Upper lobe of left lung (tissue), 6 donors: ENCODE results near the gene LGALS3. TPM values are rescaled to one million over a fixed set of nuclear protein-coding genes. Genes with fewer than 3 reads are reported as not detected.
A peak's percentile ranks its signal among the peaks of the same experiment; 100 is the strongest.

ENCODE experiments used
- ATAC-seq, 2 donors: fragments of 200-7000 bp; cut with Tn5 transposase; one replicate each; pipeline ENCODE4 v1.9.1; 2022; ENCODE audit warnings: mild to moderate bottlenecking in 2 of 2, moderate library complexity in 2 of 2; ENCODE audit not compliant: low FRiP score in 2 of 2
- DNase-seq, 2 donors: peaks; one replicate each; pipeline ENCODE4 v3.0.0-alpha.2; 2019 to 2020
- H3K27ac ChIP-seq, 4 donors: fragments of 200-600 bp; sonication (generic); one replicate each; pipeline ENCODE4 v1.5.1; 2016 to 2019
- H3K27me3 ChIP-seq, 4 donors: fragments of 200-600 bp; sonication (generic); one replicate each; pipeline ENCODE4 v1.5.1; 2017 to 2019
- H3K36me3 ChIP-seq, 4 donors: fragments of 200-600 bp; sonication (generic); one replicate each; pipeline ENCODE4 v1.5.1; 2016 to 2019
- H3K4me1 ChIP-seq, 4 donors: fragments of 200-600 bp; sonication (generic); one replicate each; pipeline ENCODE4 v1.5.1; 2018 to 2019
- H3K4me3 ChIP-seq, 4 donors: fragments of 200-600 bp; sonication (generic); one replicate each; pipeline ENCODE4 v1.5.1; 2017 to 2019; ENCODE audit warnings: mild to moderate bottlenecking in 2 of 4, moderate library complexity in 1 of 4
- H3K9me3 ChIP-seq, 4 donors: fragments of 200-600 bp; sonication (generic); one replicate each; pipeline ENCODE4 v1.5.1; 2018 to 2019
- EP300 ChIP-seq, 4 donors: sonication (generic); formaldehyde crosslinking; IDR thresholded peaks; one replicate each; pipeline ENCODE4 v1.5.1; 2017; ENCODE audit warnings: antibody characterized with exemption in 4 of 4, control low read depth in 2 of 4
- POLR2A ChIP-seq, 4 donors: fragments of 450-650 bp; IDR thresholded peaks; one replicate each; pipeline ENCODE4 v1.5.1; 2016 to 2017; ENCODE audit warnings: antibody characterized with exemption in 4 of 4, mild to moderate bottlenecking in 2 of 4
- POLR2AphosphoS5 ChIP-seq, 2 donors: sonication (generic); formaldehyde crosslinking; IDR thresholded peaks; one replicate each; pipeline ENCODE4 v1.5.1; 2017; ENCODE audit warnings: antibody characterized with exemption in 2 of 2
- WGBS, 2 donors: methylation state at CpG; one replicate each; pipeline ENCODE4 v1.1.5; 2017 to 2018; 5-methylcytosine and 5-hydroxymethylcytosine counted together
- total RNA-seq, 6 donors: library from RNA; depleted of rRNA in 4 of 6; stranded (reverse); fragments of >200 nt in 4 of 6; gene quantifications; one replicate each; pipeline versions ENCODE4 v1.1.0 to v1.2.1, GENCODE V29; 2016 to 2021
- TF ChIP-seq, protein P1 (sequence below), 6 experiments: fragments of 450-650 bp in 4 of 6; fragments of 200-600 bp in 2 of 6; sonication (generic) in 2 of 6; IDR thresholded peaks; one replicate each; pipeline ENCODE4 v1.5.1; 2016 to 2019; ENCODE audit warnings: antibody characterized with exemption in 6 of 6
- donor health status: DM: no; HTN: no; CAD: no; lungs with moderate emphysema.
- donor health status: DM: no; HTN: yes; CAD: no; lungs with severe emphysema.

Gene LGALS3
- total RNA-seq, 6 donors from 2014 or later, result 205 to 710 (median 440) TPM

DNA sequence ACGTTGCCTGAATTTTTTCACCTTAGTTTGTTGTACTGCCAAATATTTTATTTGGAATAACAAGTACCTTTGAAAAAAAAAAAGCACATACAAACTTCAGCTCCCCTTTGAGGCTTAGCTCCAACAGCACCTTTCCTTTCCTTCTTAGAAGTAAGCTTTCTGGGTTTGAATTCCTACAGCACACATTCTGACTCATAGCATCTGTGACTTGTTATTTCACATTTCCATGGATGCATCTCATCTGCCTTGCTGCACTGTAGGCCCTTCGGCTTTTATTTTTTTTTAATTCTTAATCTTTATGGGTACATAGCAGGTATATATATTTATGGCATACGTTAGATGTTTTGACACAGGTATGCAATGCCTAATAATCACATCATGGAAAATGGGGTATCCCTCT, 7.2 kb downstream of the LGALS3 start:
- TF ChIP-seq EP300 (IDR thresholded peaks at IDR 0.05) (no peak), POLR2A (IDR thresholded peaks at IDR 0.05) (no peak), POLR2AphosphoS5 (IDR thresholded peaks at IDR 0.05) (no peak)
- TF ChIP-seq, protein P1, sequence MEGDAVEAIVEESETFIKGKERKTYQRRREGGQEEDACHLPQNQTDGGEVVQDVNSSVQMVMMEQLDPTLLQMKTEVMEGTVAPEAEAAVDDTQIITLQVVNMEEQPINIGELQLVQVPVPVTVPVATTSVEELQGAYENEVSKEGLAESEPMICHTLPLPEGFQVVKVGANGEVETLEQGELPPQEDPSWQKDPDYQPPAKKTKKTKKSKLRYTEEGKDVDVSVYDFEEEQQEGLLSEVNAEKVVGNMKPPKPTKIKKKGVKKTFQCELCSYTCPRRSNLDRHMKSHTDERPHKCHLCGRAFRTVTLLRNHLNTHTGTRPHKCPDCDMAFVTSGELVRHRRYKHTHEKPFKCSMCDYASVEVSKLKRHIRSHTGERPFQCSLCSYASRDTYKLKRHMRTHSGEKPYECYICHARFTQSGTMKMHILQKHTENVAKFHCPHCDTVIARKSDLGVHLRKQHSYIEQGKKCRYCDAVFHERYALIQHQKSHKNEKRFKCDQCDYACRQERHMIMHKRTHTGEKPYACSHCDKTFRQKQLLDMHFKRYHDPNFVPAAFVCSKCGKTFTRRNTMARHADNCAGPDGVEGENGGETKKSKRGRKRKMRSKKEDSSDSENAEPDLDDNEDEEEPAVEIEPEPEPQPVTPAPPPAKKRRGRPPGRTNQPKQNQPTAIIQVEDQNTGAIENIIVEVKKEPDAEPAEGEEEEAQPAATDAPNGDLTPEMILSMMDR (IDR thresholded peaks at IDR 0.05), result no peak
- Histone ChIP-seq H3K9me3 (no peaks in the 10 kb centered on the region), H3K4me1 (peaks cover 20 to 71% (median 52%) of the 10 kb centered on the region in 4 donors), H3K27ac (no peak overlapping the region), H3K27me3 (no peaks in the 10 kb centered on the region), H3K4me3 (no peak overlapping the region), H3K36me3 (peaks cover 25 to 32% (median 31%) of the 10 kb centered on the region in 4 donors)
- DNase-seq, result no peak
- no peak for ATAC-seq
- 86 to 89% methylated on average over 3 of the region's 3 CpGs for WGBS, 2 donors

DNA sequence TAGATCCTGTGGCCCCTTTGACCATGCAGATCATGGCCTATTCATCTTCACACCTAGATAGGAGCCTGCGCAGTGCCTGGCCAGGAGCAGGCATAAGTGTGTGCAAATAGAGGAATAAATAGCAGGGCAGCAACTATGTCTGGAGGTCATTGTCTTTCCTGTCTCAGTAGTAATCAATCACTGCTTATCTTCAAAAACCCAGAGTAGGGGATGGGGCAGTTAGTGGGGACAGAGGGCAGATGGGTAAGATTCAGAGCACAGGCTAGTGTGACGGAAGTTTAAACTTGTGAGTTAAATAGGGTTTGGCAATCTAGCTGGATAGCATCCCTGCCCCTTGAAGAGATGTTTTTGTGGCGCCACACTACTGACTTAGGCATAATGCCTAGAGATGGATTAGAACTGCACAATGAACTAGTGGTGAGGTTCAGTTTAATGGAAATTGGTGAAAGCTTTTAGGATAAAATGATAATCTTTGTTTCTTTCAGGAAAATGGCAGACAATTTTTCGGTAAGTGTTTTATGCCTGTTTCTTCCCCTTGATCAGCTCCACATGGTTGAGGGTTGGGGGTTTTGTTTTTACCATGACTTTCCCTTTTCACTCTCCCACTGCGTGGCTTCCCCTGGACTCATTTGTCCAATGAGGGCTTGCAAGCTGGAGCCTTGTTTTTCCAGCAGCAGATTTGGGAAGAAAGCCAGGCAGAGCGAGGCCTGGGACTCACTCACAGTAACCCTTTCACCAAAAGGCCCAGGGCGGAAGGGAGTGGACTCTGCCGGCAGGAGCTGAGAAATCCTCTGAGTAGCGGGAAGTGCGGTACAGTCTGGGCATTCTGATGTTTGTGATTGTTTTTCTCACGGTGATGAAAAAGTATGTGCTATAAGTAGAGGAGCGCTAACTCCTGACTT, 8.1 kb downstream of the LGALS3 start:
- Histone ChIP-seq H3K4me3 (no peak overlapping the region), H3K27me3 (no peaks in the 10 kb centered on the region), H3K27ac (peak overlapping the region; percentile 10 to 55 (median 34)), H3K4me1 (peaks cover 16 to 62% (median 43%) of the 10 kb centered on the region in 4 donors), H3K9me3 (no peaks in the 10 kb centered on the region), H3K36me3 (peaks cover 34 to 41% (median 37%) of the 10 kb centered on the region in 4 donors)
- ATAC-seq (peak in 1 of 2 donors; percentile 74), DNase-seq (no peak)
- WGBS, 2 donors, result 65 to 69% methylated on average over 12 of the region's 12 CpGs
- TF ChIP-seq, protein P1 (IDR thresholded peaks at IDR 0.05), result no peak
- no peak for TF ChIP-seq POLR2AphosphoS5 (IDR thresholded peaks at IDR 0.05)
- no peak for TF ChIP-seq EP300 (IDR thresholded peaks at IDR 0.05)
- TF ChIP-seq POLR2A (IDR thresholded peaks at IDR 0.05), result no peak

- H3K27ac ChIP-seq, result peak overlapping the region in 3 of 4 donors; percentile 34 to 42 (median 35)
- ATAC-seq, result no peak
- peaks cover 16 to 56% (median 38%) of the 10 kb centered on the region in 4 donors for H3K4me1 ChIP-seq
- H3K9me3 ChIP-seq, result no peaks in the 10 kb centered on the region
- 82 to 97% methylated on average over 3 to 7 of the region's 7 CpGs for WGBS, 2 donors
- no peak overlapping the region for H3K4me3 ChIP-seq
- peak in 1 of 2 donors; percentile 56 for DNase-seq
- H3K27me3 ChIP-seq, result no peaks in the 10 kb centered on the region
- TF ChIP-seq EP300 (IDR thresholded peaks at IDR 0.05), result no peak
- TF ChIP-seq POLR2A (IDR thresholded peaks at IDR 0.05), result no peak
- no peak for TF ChIP-seq POLR2AphosphoS5 (IDR thresholded peaks at IDR 0.05)
- TF ChIP-seq, protein P1 (IDR thresholded peaks at IDR 0.05), result no peak
- peaks cover 44 to 51% (median 45%) of the 10 kb centered on the region in 4 donors for H3K36me3 ChIP-seq
These were observed 9.0 kb downstream of the LGALS3 start for GRCh38 chr14:55138091-55138490.

- H3K27ac ChIP-seq, result peak overlapping the region in 1 of 4 donors; percentile 0
- no peak overlapping the region for H3K4me3 ChIP-seq
- no peak for TF ChIP-seq POLR2A (IDR thresholded peaks at IDR 0.05)
- no peak for TF ChIP-seq POLR2AphosphoS5 (IDR thresholded peaks at IDR 0.05)
- TF ChIP-seq EP300 (IDR thresholded peaks at IDR 0.05), result no peak
- TF ChIP-seq, protein P1 (IDR thresholded peaks at IDR 0.05), result no peak
- DNase-seq (no peak), ATAC-seq (no peak)
- no peaks in the 10 kb centered on the region for H3K9me3 ChIP-seq
- H3K36me3 ChIP-seq, result peaks cover 49 to 61% (median 55%) of the 10 kb centered on the region in 4 donors
- no peaks in the 10 kb centered on the region for H3K27me3 ChIP-seq
- peaks cover 16 to 46% (median 32%) of the 10 kb centered on the region in 4 donors for H3K4me1 ChIP-seq
These were observed 10.1 kb downstream of the LGALS3 start for GRCh38 chr14:55139141-55139540.
